Testis (tissue), 2 donors: ENCODE measurements around the gene CEP104.

Experiments
- POLR2A ChIP-seq: fragments of 450-650 bp; IDR thresholded peaks from one replicate; pipeline ENCODE4 v1.6.1; 2017; ENCODE audit warnings: antibody characterized with exemption, mild to moderate bottlenecking, moderate library complexity
- TF ChIP-seq, protein P1 (sequence below), 3 experiments: fragments of 450-650 bp in 2 of 3; fragments of 200-600 bp in 1 of 3; sonication (generic) in 1 of 3; IDR thresholded peaks; one replicate each; pipeline ENCODE4 v1.5.1; 2016 to 2019; ENCODE audit warnings: antibody characterized with exemption in 3 of 3, mild to moderate bottlenecking in 2 of 3, moderate library complexity in 1 of 3

DNA sequence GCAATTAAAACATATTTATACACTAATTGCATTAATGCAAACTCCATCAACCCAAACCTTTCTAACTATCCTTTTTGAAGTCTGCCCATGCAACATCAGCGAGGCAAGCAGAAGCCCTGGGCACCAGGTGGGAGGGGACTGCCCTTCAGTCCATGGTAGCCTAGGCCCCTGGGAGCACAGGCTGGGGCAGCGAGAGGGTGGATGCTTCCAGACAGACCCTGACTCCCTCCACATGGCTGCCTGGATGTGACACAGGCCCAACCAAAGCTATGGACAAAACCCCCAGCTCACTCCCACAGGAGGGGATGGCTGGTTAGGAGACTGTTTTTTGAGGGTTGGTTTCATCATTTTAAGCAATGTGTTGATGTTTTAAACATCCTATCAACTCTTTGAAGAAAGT, 42.9 kb downstream of the CEP104 start:
- TF ChIP-seq, protein P1, sequence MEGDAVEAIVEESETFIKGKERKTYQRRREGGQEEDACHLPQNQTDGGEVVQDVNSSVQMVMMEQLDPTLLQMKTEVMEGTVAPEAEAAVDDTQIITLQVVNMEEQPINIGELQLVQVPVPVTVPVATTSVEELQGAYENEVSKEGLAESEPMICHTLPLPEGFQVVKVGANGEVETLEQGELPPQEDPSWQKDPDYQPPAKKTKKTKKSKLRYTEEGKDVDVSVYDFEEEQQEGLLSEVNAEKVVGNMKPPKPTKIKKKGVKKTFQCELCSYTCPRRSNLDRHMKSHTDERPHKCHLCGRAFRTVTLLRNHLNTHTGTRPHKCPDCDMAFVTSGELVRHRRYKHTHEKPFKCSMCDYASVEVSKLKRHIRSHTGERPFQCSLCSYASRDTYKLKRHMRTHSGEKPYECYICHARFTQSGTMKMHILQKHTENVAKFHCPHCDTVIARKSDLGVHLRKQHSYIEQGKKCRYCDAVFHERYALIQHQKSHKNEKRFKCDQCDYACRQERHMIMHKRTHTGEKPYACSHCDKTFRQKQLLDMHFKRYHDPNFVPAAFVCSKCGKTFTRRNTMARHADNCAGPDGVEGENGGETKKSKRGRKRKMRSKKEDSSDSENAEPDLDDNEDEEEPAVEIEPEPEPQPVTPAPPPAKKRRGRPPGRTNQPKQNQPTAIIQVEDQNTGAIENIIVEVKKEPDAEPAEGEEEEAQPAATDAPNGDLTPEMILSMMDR (IDR thresholded peaks at IDR 0.05), result no peak
- no peak for TF ChIP-seq POLR2A
